Measurements from ENCODE around the gene LRRC75A.

DNA sequence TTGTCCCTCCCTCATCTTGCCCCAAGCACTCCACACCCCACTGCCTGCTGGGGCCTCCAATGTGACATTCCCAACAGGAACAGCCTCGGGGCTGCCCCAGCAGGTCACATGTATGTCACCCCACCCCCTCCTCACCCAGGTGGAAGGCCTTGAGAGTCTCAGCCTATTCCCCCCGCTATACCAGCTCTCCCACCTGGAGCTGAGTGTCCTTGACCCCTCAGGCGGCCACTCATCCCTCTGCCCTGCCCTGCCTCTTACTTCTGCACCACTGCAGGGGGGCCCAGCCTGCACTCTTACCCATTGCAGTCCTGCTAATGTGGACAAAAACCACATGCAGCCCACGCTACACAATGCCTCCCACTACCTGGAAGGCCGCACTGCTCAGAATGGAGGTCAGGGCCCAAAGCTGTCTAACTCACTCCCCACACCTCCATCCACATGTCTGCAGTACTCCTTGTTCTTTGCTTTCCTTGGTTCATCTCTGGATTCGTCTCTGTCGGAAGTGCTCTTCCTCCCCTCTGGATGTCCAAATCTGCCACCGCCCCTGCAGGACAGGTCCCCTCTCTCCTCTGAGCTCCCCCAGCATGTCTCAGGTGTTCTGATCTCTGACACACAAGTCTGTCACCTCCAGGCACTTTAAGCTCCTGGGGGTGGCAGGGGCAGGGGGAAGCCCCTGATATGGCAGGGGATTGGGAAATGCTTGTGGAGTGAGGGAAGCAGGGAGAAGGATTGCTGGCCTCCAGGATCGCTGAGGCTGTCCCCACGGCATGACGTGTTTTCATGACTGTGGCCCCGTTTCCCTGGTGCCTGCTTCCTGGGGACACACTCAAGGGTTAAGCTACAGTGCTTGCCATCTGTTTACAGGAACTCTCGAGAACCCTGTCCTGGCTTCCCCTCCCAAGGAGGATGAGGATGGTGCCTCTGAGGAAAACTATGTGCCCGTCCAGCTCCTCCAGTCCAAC lies 55.8 kb downstream of the LRRC75A start:
- TF ChIP-seq, protein P1, sequence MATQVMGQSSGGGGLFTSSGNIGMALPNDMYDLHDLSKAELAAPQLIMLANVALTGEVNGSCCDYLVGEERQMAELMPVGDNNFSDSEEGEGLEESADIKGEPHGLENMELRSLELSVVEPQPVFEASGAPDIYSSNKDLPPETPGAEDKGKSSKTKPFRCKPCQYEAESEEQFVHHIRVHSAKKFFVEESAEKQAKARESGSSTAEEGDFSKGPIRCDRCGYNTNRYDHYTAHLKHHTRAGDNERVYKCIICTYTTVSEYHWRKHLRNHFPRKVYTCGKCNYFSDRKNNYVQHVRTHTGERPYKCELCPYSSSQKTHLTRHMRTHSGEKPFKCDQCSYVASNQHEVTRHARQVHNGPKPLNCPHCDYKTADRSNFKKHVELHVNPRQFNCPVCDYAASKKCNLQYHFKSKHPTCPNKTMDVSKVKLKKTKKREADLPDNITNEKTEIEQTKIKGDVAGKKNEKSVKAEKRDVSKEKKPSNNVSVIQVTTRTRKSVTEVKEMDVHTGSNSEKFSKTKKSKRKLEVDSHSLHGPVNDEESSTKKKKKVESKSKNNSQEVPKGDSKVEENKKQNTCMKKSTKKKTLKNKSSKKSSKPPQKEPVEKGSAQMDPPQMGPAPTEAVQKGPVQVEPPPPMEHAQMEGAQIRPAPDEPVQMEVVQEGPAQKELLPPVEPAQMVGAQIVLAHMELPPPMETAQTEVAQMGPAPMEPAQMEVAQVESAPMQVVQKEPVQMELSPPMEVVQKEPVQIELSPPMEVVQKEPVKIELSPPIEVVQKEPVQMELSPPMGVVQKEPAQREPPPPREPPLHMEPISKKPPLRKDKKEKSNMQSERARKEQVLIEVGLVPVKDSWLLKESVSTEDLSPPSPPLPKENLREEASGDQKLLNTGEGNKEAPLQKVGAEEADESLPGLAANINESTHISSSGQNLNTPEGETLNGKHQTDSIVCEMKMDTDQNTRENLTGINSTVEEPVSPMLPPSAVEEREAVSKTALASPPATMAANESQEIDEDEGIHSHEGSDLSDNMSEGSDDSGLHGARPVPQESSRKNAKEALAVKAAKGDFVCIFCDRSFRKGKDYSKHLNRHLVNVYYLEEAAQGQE (IDR thresholded peaks at IDR 0.05; ENCODE audit: insufficient read depth in 1 of 2, low read depth in 2 of 2, low read length in 1 of 2), result no peak
- TF ChIP-seq, protein P2, sequence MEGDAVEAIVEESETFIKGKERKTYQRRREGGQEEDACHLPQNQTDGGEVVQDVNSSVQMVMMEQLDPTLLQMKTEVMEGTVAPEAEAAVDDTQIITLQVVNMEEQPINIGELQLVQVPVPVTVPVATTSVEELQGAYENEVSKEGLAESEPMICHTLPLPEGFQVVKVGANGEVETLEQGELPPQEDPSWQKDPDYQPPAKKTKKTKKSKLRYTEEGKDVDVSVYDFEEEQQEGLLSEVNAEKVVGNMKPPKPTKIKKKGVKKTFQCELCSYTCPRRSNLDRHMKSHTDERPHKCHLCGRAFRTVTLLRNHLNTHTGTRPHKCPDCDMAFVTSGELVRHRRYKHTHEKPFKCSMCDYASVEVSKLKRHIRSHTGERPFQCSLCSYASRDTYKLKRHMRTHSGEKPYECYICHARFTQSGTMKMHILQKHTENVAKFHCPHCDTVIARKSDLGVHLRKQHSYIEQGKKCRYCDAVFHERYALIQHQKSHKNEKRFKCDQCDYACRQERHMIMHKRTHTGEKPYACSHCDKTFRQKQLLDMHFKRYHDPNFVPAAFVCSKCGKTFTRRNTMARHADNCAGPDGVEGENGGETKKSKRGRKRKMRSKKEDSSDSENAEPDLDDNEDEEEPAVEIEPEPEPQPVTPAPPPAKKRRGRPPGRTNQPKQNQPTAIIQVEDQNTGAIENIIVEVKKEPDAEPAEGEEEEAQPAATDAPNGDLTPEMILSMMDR (IDR thresholded peaks at IDR 0.05), result no peak
- TF ChIP-seq POLR2AphosphoS5 (IDR thresholded peaks at IDR 0.05; ENCODE audit: low read depth, low read length), result no peak
- TF ChIP-seq SIN3A (IDR thresholded peaks at IDR 0.05; ENCODE audit: borderline replicate concordance, insufficient read depth, low read depth, low read length), result no peak

Measured in Panc1 (cell line).